Measurements from ENCODE around the gene RNASE12.

RNASE12 gene

GRCh38 chr14:20628063-20628854 lies 37.1 kb upstream of the RNASE12 start:
- TF ChIP-seq CTCF (IDR thresholded peaks at IDR 0.05; ENCODE audit: low read depth, low read length), result no peak
- no peak for DNase-seq (ENCODE audit: extremely low read depth, low read depth)

DNA sequence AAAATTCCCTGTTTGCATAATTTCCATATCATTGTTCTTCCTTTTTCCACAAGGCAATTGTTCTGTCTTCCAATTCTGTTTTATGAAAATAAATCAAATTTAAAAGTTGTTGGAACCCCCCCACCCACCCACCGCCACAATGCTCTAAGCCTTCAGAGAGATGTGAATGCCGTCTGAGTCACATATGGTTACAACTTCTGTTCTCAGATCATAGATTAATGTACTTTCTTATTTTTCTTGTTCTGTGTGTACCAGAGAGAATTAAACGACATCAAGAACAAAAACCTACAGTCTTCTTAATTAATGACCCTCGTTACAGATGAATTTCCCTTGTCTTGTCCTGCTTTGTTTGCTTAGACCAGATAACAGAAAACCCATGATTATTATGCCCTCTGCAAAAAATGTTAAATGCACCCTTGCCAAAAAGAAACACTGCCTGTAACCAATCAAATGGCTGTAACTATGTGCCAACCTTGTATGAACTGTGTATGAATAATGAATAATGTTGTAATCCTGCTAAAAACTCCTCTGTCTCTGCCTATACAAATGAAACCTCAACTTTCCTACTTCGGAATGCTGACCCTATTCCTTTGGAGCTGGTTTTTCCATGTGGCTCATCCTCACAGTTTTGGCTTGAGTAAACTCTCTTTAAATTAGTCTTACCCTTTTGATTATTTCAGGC lies 36.3 kb upstream of the RNASE12 start:
- DNase-seq (ENCODE audit: extremely low read depth, low read depth), result no peak
- TF ChIP-seq CTCF (IDR thresholded peaks at IDR 0.05; ENCODE audit: low read depth, low read length), result no peak

DNA sequence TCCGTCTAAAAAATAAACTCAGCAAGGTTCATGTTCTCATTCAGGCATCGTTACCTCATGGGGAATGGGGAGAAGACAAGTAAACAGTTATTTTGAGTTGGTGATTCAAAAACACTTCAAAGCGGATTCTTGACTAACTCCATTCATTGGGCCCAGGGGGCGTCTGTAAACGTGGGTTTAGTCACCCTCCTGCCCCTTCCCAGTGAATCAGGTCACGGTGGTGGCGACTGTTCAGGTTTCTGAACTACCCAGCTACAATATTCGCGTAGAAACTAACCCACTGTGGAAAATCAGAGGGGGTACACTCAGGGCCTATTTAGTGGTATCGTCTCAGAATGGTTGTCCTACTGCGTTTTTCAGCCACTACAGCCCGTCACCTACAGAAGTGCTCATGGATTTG lies 35.1 kb upstream of the RNASE12 start:
- DNase-seq (ENCODE audit: extremely low read depth, low read depth), result no peak
- no peak for TF ChIP-seq CTCF (IDR thresholded peaks at IDR 0.05; ENCODE audit: low read depth, low read length)

DNA sequence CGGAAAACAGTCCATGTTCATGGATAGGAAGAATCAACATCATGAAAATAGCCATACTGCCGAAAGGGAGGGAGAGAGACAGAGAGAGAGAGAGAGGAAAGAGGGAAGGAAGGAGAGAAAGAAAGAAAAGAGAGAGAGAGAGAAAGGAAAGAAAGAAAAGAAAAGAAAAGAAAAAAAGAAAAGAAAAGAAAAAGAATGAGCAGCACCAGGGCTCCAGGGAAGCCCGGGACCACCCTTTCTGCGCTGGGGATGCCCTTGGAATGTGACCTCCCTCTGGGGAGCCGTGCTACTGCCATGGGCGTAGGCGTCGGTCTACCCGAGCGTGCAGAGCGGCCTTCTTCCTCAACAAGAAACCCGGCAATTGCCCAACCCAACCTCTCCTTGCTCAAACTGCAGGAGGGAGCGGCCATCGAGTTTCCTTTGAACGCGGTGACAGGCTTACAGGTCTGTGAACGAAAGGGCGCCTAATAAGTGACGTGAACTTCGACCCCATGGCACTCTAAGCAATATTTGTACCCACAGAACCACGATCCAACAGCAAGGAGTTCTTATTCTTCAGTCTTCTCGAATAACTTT lies 33.4 kb upstream of the RNASE12 start:
- no peak for TF ChIP-seq CTCF (IDR thresholded peaks at IDR 0.05; ENCODE audit: low read depth, low read length)
- no peak for DNase-seq (ENCODE audit: extremely low read depth, low read depth)

DNA sequence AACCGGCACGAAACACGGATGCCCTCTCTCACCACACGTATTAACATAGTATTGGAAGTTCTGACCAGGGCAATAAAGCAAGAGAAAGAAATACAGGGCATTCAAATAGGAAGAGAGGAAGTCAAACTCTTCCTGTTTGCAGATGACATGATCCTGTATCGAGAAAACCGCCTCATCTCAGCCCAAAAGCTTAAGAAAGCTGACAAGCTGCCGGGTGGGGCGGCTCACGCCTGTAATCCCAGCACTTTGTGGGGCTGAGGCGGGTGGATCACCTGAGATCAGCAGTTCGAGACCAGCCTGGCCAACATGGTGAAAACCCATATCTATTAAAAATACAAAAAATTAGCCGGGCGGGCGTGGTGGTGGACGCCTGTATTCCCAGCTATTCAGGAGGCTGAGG lies 32.6 kb upstream of the RNASE12 start:
- no peak for TF ChIP-seq CTCF (IDR thresholded peaks at IDR 0.05; ENCODE audit: low read depth, low read length)
- DNase-seq (ENCODE audit: extremely low read depth, low read depth), result no peak

DNA sequence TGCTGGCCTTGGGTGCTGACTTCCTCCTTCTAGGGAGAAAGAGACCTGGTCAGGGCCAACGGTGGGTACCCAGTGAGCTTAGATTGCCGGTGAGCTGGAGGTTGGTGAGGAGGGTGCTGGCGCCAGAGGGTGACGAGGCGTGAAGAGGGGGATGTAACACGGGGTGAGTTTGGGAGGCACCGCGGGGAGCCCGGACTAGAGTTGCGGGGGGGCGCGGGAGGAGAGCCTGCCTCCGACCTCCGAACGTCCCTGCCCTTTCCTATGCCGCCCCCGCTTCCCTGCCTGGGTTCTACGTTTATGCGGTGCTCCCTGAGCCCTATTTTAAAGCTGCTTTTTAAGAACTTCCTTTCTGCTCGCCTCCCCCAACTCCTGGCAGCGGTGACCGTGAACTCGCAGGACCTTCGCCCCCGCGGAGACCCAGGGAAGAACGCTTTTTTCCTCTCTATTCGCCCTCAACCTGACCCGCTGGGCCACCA lies 31.7 kb upstream of the RNASE12 start:
- TF ChIP-seq CTCF (IDR thresholded peaks at IDR 0.05; ENCODE audit: low read depth, low read length), result no peak
- DNase-seq (ENCODE audit: extremely low read depth, low read depth), result no peak
